Measurements from ENCODE around the gene HIGD1B. TPM values are rescaled to one million over a fixed set of nuclear protein-coding genes. Genes with fewer than 3 reads are reported as not detected.

The HIGD1B gene
- total and polyA plus RNA-seq, 9 of the 15 experiments (the other 6 are each of a cell fraction or from before 2014, with no cell fraction given): not detected

DNA sequence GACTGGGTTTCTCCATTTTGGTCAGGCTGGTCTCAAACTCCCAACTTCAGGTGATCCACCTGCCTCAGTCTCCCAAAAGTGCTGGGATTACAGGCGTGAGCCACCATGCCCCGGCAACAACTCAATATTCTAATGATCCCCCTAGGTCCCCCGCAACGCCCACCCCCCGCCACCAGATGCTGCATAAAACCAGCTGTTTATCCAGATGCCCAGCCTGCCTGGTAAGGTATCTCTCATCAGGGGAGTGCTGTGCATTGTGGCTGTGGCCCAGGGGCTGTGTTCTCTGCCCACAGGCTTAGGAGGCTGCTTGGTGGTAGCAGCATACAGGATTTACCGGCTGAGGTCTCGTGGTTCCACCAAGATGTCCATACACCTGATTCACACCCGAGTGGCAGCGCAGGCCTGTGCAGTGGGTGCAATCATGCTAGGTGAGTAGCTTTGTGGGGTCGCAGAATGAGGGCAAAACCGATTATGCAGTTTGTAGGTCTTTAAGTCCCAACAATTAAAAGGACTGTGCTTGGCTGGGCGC is 1.3 kb downstream of the HIGD1B start:
- in situ Hi-C loops (cut with MboI) (no loop called here), intact Hi-C loops (cut with micrococcal nuclease) (no loop called here)
- POLR2A ChIA-PET: no interaction called here
- no peaks in the 10 kb centered on the region for H3K9me3 ChIP-seq (replicated peaks; ENCODE audit: control insufficient read depth, insufficient read depth, low read depth, low read length)
- H3K27me3 ChIP-seq (ENCODE audit: control insufficient read depth in 2 of 2, insufficient read depth in 2 of 2, low read length in 2 of 2): no peaks in the 10 kb centered on the region
- WGBS (ENCODE audit: insufficient coverage, low coverage, missing lambda C conversion rate): 79% methylated on average over 11 of the region's 12 CpGs
- BruUV-seq (replicated peaks): no TSS peak
- H3K4me1 ChIP-seq (replicated peaks in 1 of 2; ENCODE audit: control insufficient read depth in 2 of 2, insufficient read depth in 2 of 2, low read length in 2 of 2): no peaks in the 10 kb centered on the region
- no peak for DNase-seq (ENCODE audit: extremely low read depth in 1 of 4, low spot score in 3 of 4)
- no peak for TF ChIP-seq TCF3 (CRISPR knock-in tag; IDR thresholded peaks at IDR 0.05)
- no peak for TF ChIP-seq ZNF41 (CRISPR knock-in tag; conservative IDR thresholded peaks at IDR 0.05)
- peak; percentile 50; the same call in 1 of the 2 replicates for TF ChIP-seq POLR2AphosphoS5 (IDR thresholded peaks at IDR 0.05; ENCODE audit: control insufficient read depth, insufficient read depth, low read depth, low read length)
- TF ChIP-seq GATAD2B (IDR thresholded peaks at IDR 0.05; ENCODE audit: borderline replicate concordance): no peak
- H3K79me2 ChIP-seq (ENCODE audit: control insufficient read depth, insufficient read depth, low read length): no peaks in the 10 kb centered on the region
- H3K4me2 ChIP-seq (ENCODE audit: insufficient read depth, low read length): no peak overlapping the region
- H3K4me3 ChIP-seq: no peak overlapping the region
- no peak overlapping the region for H3K9ac ChIP-seq (ENCODE audit: insufficient read depth in 1 of 2, low read depth in 2 of 2, low read length in 2 of 2)
- no peak overlapping the region for H3K27ac ChIP-seq (ENCODE audit: extremely low read depth, low read depth, low read length)
- FAIRE-seq: no peak
- CTCF ChIA-PET (ENCODE audit: low intra/inter-chr PET ratio): interaction anchor here (0.7 kb wide), 1 partner anchor 16 kb away, joined by 3 read pairs; no protein-coding TSS in a partner anchor
- ATAC-seq: no peak
- peaks cover 40% of the 10 kb centered on the region for H3K36me3 ChIP-seq (ENCODE audit: control insufficient read depth, insufficient read depth, low read length)
- H2AFZ ChIP-seq (ENCODE audit: low read depth, low read length): no peak overlapping the region
- H4K20me1 ChIP-seq (replicated peaks; ENCODE audit: control insufficient read depth, insufficient read depth, low read length): no peaks in the 10 kb centered on the region; the same call in 1 of the 2 replicates
- H3K9me1 ChIP-seq (ENCODE audit: control insufficient read depth, insufficient read depth, low read length): no peaks in the 10 kb centered on the region

DNA sequence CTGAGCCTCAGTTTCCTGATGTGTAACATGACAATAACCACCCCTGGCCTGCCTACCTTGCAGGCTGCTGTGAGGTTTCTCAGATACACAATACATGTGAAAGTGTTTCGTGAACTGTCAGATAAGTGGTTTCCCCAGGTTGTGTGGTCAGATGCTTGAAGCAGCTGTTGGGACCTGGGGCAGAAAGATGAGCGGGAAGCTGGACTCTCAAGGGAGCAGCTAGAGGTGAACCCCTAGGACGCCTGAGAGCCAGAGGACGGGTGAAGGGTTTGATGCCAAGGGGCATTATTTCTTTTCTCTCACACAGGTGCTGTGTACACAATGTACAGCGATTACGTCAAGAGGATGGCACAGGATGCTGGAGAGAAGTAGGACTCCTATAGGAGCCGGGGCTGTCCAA is 2.3 kb downstream of the HIGD1B start:
- Histone ChIP-seq H3K4me2 (ENCODE audit: insufficient read depth, low read length) (no peak overlapping the region), H3K79me2 (ENCODE audit: control insufficient read depth, insufficient read depth, low read length) (no peaks in the 10 kb centered on the region), H3K9me1 (ENCODE audit: control insufficient read depth, insufficient read depth, low read length) (no peaks in the 10 kb centered on the region), H3K27me3 (ENCODE audit: control insufficient read depth in 2 of 2, insufficient read depth in 2 of 2, low read length in 2 of 2) (no peaks in the 10 kb centered on the region), H2AFZ (ENCODE audit: low read depth, low read length) (no peak overlapping the region), H3K4me1 (replicated peaks in 1 of 2; ENCODE audit: control insufficient read depth in 2 of 2, insufficient read depth in 2 of 2, low read length in 2 of 2) (no peaks in the 10 kb centered on the region), H3K27ac (ENCODE audit: extremely low read depth, low read depth, low read length) (no peak overlapping the region), H3K36me3 (ENCODE audit: control insufficient read depth, insufficient read depth, low read length) (peaks cover 50% of the 10 kb centered on the region), H3K9me3 (replicated peaks; ENCODE audit: control insufficient read depth, insufficient read depth, low read depth, low read length) (no peaks in the 10 kb centered on the region), H4K20me1 (replicated peaks; ENCODE audit: control insufficient read depth, insufficient read depth, low read length) (no peaks in the 10 kb centered on the region; the same call in 1 of the 2 replicates), H3K9ac (ENCODE audit: insufficient read depth in 1 of 2, low read depth in 2 of 2, low read length in 2 of 2) (no peak overlapping the region), H3K4me3 (no peak overlapping the region)
- ChIA-PET CTCF (ENCODE audit: low intra/inter-chr PET ratio) (no interaction called here), POLR2A (interaction anchor here (0.6 to 1.1 kb wide), 2 partner anchors 9 to 288 kb away, joined by 3 read pairs; no protein-coding TSS in a partner anchor)
- in situ Hi-C loops (cut with MboI) (no loop called here), intact Hi-C loops (cut with micrococcal nuclease) (no loop called here)
- no TSS peak for BruUV-seq (replicated peaks)
- TF ChIP-seq, protein P1, sequence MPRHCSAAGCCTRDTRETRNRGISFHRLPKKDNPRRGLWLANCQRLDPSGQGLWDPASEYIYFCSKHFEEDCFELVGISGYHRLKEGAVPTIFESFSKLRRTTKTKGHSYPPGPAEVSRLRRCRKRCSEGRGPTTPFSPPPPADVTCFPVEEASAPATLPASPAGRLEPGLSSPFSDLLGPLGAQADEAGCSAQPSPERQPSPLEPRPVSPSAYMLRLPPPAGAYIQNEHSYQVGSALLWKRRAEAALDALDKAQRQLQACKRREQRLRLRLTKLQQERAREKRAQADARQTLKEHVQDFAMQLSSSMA (CRISPR knock-in tag; IDR thresholded peaks at IDR 0.05): no peak
- TF ChIP-seq C11orf30 (IDR thresholded peaks at IDR 0.05; ENCODE audit: low read depth) (no peak), HNRNPLL (IDR thresholded peaks at IDR 0.05; ENCODE audit: low read depth, low read length, poor library complexity, severe bottlenecking) (no peak), POLR2AphosphoS5 (IDR thresholded peaks at IDR 0.05; ENCODE audit: control insufficient read depth, insufficient read depth, low read depth, low read length) (peak; percentile 30; the same call in 1 of the 2 replicates), GTF2F1 (IDR thresholded peaks at IDR 0.05; ENCODE audit: low read depth, low read length) (no peak), SRSF9 (IDR thresholded peaks at IDR 0.05; ENCODE audit: borderline replicate concordance, low read depth, low read length) (no peak), PTRF (tag; IDR thresholded peaks at IDR 0.05) (no peak), NELFE (IDR thresholded peaks at IDR 0.05; ENCODE audit: insufficient read depth, insufficient read length) (no peak), EGR1 (conservative IDR thresholded peaks at IDR 0.05) (no peak)
- FAIRE-seq (no peak), DNase-seq (ENCODE audit: extremely low read depth in 1 of 4, low spot score in 3 of 4) (no peak), ATAC-seq (no peak)
- 86% methylated on average over 7 of the region's 7 CpGs for WGBS (ENCODE audit: insufficient coverage, low coverage, missing lambda C conversion rate)

Measured in K562 (cell line).